ENCODE measurements around the gene IL1RN. TPM values are rescaled to one million over a fixed set of nuclear protein-coding genes. Genes with fewer than 3 reads are reported as not detected.

Gene IL1RN
- total and polyA plus RNA-seq, 2 of the 13 experiments (the other 11 are each of a cell fraction or from before 2014, with no cell fraction given), result 21.2 to 101 TPM

DNA sequence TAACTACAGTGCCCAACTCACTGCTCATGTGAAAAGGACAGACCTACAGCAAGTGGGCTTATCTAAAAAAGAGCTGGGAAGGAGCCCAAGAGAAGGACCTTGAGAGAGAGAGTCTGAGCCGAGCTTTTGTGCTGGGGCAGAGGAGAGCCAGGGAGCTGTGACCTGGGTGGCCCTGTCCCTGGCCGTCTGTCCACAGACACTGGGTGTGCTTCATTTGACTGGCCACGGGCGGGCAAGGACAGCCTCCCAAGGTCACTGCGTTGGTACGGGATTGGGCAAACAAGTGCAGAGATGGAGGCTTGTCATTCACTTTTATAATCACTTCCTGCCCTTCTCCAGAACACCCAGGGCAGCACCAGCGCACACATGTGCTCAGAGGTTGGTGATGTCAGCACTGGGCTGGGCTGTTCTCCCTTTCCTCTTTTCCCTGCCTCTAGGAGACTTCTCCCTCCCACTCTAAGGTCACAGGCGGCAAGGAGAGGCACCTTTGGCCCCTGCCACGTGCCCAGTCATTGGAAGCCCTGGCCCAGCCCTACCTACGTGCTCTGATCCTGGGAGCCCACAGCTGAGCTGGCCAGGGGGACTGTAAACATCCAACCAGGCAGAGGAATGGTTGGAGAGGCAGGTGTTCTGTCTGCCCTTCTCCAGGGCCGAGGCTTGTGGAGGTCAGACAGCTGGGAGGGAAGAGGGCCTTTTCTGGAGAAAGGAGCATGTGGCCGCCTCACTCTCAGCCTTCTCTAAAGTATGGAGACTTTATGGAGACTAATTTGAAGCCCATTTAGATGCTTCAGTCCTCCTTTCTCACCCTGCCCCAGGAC is 39.9 kb downstream of the IL1RN start (continued):
- TF ChIP-seq ZNF570 (CRISPR knock-in tag; IDR thresholded peaks at IDR 0.05; ENCODE audit: borderline replicate concordance), result no peak
- no peak for TF ChIP-seq PCBP1 (IDR thresholded peaks at IDR 0.05; ENCODE audit: borderline replicate concordance, low read depth, low read length)
- peak; percentile 87 for TF ChIP-seq TGIF2 (CRISPR knock-in tag; IDR thresholded peaks at IDR 0.05)
- TF ChIP-seq, protein P1, sequence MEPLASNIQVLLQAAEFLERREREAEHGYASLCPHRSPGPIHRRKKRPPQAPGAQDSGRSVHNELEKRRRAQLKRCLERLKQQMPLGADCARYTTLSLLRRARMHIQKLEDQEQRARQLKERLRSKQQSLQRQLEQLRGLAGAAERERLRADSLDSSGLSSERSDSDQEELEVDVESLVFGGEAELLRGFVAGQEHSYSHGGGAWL (CRISPR knock-in tag; IDR thresholded peaks at IDR 0.05), result peak; percentile 95
- TF ChIP-seq, protein P2, sequence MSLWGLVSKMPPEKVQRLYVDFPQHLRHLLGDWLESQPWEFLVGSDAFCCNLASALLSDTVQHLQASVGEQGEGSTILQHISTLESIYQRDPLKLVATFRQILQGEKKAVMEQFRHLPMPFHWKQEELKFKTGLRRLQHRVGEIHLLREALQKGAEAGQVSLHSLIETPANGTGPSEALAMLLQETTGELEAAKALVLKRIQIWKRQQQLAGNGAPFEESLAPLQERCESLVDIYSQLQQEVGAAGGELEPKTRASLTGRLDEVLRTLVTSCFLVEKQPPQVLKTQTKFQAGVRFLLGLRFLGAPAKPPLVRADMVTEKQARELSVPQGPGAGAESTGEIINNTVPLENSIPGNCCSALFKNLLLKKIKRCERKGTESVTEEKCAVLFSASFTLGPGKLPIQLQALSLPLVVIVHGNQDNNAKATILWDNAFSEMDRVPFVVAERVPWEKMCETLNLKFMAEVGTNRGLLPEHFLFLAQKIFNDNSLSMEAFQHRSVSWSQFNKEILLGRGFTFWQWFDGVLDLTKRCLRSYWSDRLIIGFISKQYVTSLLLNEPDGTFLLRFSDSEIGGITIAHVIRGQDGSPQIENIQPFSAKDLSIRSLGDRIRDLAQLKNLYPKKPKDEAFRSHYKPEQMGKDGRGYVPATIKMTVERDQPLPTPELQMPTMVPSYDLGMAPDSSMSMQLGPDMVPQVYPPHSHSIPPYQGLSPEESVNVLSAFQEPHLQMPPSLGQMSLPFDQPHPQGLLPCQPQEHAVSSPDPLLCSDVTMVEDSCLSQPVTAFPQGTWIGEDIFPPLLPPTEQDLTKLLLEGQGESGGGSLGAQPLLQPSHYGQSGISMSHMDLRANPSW (CRISPR knock-in tag; IDR thresholded peaks at IDR 0.05; ENCODE audit: borderline replicate concordance), result peak; percentile 99; the same call in 1 of the 2 replicates
- TF ChIP-seq SMYD3 (CRISPR knock-in tag; IDR thresholded peaks at IDR 0.05), result peak; percentile 96; the same call in 1 of the 2 replicates
- peak; percentile 97 for TF ChIP-seq DMAP1 (CRISPR knock-in tag; IDR thresholded peaks at IDR 0.05)
- TF ChIP-seq, protein P3, sequence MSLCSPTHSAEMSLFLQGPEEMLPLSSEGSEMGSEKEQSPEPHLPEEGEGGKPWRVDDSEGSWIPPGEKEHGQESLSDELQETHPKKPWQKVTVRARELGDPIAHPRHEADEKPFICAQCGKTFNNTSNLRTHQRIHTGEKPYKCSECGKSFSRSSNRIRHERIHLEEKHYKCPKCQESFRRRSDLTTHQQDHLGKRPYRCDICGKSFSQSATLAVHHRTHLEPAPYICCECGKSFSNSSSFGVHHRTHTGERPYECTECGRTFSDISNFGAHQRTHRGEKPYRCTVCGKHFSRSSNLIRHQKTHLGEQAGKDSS (CRISPR knock-in tag; IDR thresholded peaks at IDR 0.05; ENCODE audit: borderline replicate concordance, low read depth), result peak; percentile 99
- TF ChIP-seq MEF2D (CRISPR knock-in tag; IDR thresholded peaks at IDR 0.05), result peak; percentile 98
- TF ChIP-seq, protein P4, sequence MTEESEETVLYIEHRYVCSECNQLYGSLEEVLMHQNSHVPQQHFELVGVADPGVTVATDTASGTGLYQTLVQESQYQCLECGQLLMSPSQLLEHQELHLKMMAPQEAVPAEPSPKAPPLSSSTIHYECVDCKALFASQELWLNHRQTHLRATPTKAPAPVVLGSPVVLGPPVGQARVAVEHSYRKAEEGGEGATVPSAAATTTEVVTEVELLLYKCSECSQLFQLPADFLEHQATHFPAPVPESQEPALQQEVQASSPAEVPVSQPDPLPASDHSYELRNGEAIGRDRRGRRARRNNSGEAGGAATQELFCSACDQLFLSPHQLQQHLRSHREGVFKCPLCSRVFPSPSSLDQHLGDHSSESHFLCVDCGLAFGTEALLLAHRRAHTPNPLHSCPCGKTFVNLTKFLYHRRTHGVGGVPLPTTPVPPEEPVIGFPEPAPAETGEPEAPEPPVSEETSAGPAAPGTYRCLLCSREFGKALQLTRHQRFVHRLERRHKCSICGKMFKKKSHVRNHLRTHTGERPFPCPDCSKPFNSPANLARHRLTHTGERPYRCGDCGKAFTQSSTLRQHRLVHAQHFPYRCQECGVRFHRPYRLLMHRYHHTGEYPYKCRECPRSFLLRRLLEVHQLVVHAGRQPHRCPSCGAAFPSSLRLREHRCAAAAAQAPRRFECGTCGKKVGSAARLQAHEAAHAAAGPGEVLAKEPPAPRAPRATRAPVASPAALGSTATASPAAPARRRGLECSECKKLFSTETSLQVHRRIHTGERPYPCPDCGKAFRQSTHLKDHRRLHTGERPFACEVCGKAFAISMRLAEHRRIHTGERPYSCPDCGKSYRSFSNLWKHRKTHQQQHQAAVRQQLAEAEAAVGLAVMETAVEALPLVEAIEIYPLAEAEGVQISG (CRISPR knock-in tag; IDR thresholded peaks at IDR 0.05), result peak; percentile 88
- TF ChIP-seq ZNF567 (CRISPR knock-in tag; IDR thresholded peaks at IDR 0.05; ENCODE audit: borderline replicate concordance), result peak; percentile 83; the same call in 1 of the 2 replicates
- peak; percentile 95 for TF ChIP-seq ZNF546 (CRISPR knock-in tag; conservative IDR thresholded peaks at IDR 0.05)
- TF ChIP-seq NFKB2 (CRISPR knock-in tag; IDR thresholded peaks at IDR 0.05; ENCODE audit: borderline replicate concordance), result peak; percentile 99; the same call in 1 of the 2 replicates
- TF ChIP-seq ZNF3 (CRISPR knock-in tag; IDR thresholded peaks at IDR 0.05), result peak; percentile 43; the same call in 1 of the 2 replicates
- peak; percentile 71 for TF ChIP-seq XRCC5 (optimal IDR thresholded peaks at IDR 0.05; ENCODE audit: low read length)
- peak; percentile 23; the same call in 1 of the 2 replicates for TF ChIP-seq ZNF550 (CRISPR knock-in tag; IDR thresholded peaks at IDR 0.05; ENCODE audit: borderline replicate concordance)
- TF ChIP-seq ZNF30 (CRISPR knock-in tag; IDR thresholded peaks at IDR 0.05), result no peak
- TF ChIP-seq ZNF510 (CRISPR knock-in tag; IDR thresholded peaks at IDR 0.05; ENCODE audit: low read depth), result peak; percentile 5
- TF ChIP-seq MAF1 (CRISPR knock-in tag; IDR thresholded peaks at IDR 0.05; ENCODE audit: borderline replicate concordance), result no peak; the same call in 1 of the 2 replicates
- peak; percentile 79 for TF ChIP-seq SNAPC2 (CRISPR knock-in tag; IDR thresholded peaks at IDR 0.05)
- TF ChIP-seq ZNF615 (CRISPR knock-in tag; IDR thresholded peaks at IDR 0.05; ENCODE audit: borderline replicate concordance), result no peak
- peak; percentile 96; the same call in 1 of the 2 replicates for TF ChIP-seq YEATS4 (CRISPR knock-in tag; IDR thresholded peaks at IDR 0.05; ENCODE audit: borderline replicate concordance)
- TF ChIP-seq TP53 (CRISPR knock-in tag; conservative IDR thresholded peaks at IDR 0.05), result no peak
